ENCODE data around the gene UBE4B. TPM values are rescaled to one million over a fixed set of nuclear protein-coding genes. Genes with fewer than 3 reads are reported as not detected.

Gene UBE4B
- total RNA-seq, 2 experiments from 2014 or later, result 30.9 to 38.4 TPM

DNA sequence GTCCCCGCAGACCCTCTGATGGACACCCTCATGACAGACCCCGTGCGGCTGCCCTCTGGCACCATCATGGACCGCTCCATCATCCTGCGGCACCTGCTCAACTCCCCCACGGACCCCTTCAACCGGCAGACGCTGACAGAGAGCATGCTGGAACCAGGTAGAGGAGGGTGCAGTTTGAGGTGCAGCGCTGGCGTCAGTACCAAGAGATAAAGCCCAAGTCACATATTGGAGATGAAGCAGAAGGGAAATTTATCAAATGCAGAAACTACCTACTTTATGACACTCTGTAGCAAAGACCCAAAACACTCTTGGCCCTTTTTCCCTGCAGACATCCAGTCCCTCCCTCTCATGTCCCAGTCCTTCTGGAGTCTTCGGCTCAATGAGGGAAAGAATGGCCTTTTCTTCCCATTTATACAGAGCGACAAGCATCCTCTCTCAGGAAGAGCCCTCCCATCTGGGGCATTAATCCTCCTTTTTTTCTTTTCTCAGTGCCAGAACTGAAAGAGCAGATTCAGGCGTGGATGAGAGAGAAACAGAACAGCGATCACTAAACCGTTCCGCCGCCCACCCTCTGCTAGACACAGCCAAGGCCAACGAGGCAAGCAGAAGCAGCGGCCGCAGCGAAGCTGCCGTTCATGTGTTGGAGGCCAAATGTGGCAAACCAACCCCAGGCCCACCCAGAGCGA is 146.8 kb downstream of the UBE4B start:
- Mint-ChIP-seq H3K27me3 (no peaks in the 10 kb centered on the region), H3K4me1 (peaks cover 8% of the 10 kb centered on the region), H3K36me3 (ENCODE audit: low read depth) (peaks cover 30% of the 10 kb centered on the region), H3K4me3 (no peak overlapping the region), H3K9me3 (peaks cover 3% of the 10 kb centered on the region), H3K27ac (no peak overlapping the region)
- ChIA-PET POLR2A (no interaction called here), CTCF (interaction anchor here (1.8 kb wide), 1 partner anchor 31 kb away, joined by 6 read pairs; the partner anchor contains the start of gene KIF1B)
- no peak for DNase-seq

DNA sequence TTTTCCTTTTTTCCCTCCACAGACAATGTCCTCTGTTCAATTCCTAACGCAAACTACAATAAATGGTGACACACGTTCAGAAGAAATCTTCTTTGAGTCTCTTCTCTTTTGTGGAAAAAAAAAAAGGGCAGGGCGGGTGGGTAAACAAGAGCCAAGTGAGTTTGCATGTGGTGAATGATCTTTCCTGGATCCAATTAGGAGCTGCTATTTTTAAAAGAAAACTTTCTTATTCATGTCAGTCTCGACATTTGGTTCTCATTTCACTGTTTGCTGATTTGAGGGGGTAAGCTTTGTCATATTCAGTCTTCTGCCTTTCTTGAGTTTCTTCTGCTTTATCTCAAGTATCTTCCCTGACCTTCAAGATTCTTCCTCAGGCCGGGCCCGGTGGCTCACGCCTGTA is 148.4 kb downstream of the UBE4B start:
- POLR2A ChIA-PET, result no interaction called here
- no peak overlapping the region for H3K27ac Mint-ChIP-seq
- no peak overlapping the region for H3K4me3 Mint-ChIP-seq
- no peaks in the 10 kb centered on the region for H3K27me3 Mint-ChIP-seq
- CTCF ChIA-PET, result no interaction called here
- H3K9me3 Mint-ChIP-seq, result no peaks in the 10 kb centered on the region
- DNase-seq, result no peak
- no peaks in the 10 kb centered on the region for H3K4me1 Mint-ChIP-seq
- peaks cover 20% of the 10 kb centered on the region for H3K36me3 Mint-ChIP-seq (ENCODE audit: low read depth)

DNA sequence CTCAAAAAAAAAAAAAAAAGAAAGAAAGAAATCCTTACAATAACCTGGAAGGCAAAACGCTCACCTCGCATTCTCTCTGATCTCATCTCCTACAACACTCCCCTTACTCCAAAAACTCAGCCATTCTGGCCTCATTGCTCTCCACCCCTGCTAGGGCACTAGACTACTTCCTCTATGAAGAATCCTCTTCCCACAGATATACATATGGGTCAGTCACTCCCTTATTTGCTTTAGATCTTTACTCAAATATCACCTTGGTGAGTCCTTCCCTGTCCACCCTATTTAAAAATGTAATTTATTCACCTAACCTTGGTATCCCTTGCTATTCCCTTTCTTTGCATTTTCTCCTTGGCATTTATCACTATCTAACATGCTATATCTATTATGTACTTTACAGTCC is 153.0 kb downstream of the UBE4B start:
- no peak overlapping the region for H3K4me3 Mint-ChIP-seq
- ChIA-PET CTCF (interaction anchor here (1.6 kb wide), 1 partner anchor 24 kb away, joined by 4 read pairs; no protein-coding TSS in a partner anchor), POLR2A (no interaction called here)
- H3K9me3 Mint-ChIP-seq, result no peaks in the 10 kb centered on the region
- H3K4me1 Mint-ChIP-seq, result peaks cover 5% of the 10 kb centered on the region
- H3K36me3 Mint-ChIP-seq (ENCODE audit: low read depth), result peaks cover 6% of the 10 kb centered on the region
- H3K27ac Mint-ChIP-seq, result no peak overlapping the region
- no peak for DNase-seq
- H3K27me3 Mint-ChIP-seq, result no peaks in the 10 kb centered on the region

DNA sequence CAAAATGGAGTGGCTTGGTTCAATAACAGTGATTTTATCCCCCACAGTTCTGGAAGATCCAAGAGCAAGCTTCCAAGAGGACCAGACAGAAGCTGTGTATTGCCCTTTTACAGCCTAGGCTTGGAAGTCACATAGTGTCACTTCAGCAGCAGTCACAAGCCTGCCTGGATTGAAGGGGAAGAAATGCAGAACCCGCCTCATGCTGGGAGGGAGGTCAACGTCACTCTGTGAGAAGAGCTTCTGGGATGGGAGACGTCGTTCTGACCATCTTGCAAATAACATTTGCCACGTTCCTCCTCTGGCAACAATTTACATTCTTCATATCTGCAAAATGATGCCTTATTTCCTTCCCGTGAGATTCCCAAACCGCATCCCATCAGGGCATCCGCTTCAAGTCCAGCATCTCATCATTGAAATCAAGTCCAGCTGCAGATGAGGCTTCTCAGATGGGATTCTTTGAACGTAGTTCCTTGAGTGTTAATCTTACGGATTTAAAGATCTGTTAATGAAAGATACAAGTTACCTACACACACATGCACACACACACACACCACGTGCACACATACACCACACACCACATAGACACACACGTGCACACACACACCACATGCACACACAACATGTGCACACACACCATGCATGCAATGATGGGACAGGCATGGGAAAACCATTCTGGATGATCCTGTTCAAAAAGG is 153.7 kb downstream of the UBE4B start:
- Mint-ChIP-seq H3K36me3 (ENCODE audit: low read depth) (peaks cover 4% of the 10 kb centered on the region), H3K27ac (no peak overlapping the region), H3K27me3 (no peaks in the 10 kb centered on the region), H3K4me3 (no peak overlapping the region), H3K9me3 (no peaks in the 10 kb centered on the region), H3K4me1 (peaks cover 5% of the 10 kb centered on the region)
- ChIA-PET POLR2A (interaction anchor here (0.8 kb wide), 1 partner anchor 16 kb away, joined by 3 read pairs; no protein-coding TSS in a partner anchor), CTCF (interaction anchor here (0.6 kb wide), 1 partner anchor 197 kb away, joined by 3 read pairs; no protein-coding TSS in a partner anchor)
- peak; percentile 17 for DNase-seq

DNA sequence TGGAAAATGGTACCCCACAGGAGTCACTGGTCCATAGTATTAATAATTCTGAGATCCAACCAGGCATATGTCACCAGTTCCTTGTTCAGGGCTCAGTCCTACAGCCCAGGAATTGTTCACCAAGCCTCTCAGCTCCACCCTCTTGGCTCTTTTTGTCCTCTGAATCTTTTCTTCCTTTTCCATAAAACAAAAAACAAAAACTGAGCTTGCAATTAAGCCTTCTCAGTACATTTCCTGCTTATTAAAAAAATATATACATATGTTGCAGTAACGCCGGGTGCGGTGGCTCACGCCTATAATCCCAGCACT is 154.2 kb downstream of the UBE4B start:
- Mint-ChIP-seq H3K4me3 (no peak overlapping the region), H3K9me3 (no peaks in the 10 kb centered on the region), H3K4me1 (peaks cover 5% of the 10 kb centered on the region), H3K27ac (no peak overlapping the region), H3K36me3 (ENCODE audit: low read depth) (peaks cover 4% of the 10 kb centered on the region), H3K27me3 (no peaks in the 10 kb centered on the region)
- POLR2A ChIA-PET, result interaction anchor here (0.8 kb wide), 1 partner anchor 17 kb away, joined by 3 read pairs; no protein-coding TSS in a partner anchor
- no peak for DNase-seq
- CTCF ChIA-PET, result interaction anchor here (0.6 kb wide), 1 partner anchor 198 kb away, joined by 3 read pairs; no protein-coding TSS in a partner anchor

DNA sequence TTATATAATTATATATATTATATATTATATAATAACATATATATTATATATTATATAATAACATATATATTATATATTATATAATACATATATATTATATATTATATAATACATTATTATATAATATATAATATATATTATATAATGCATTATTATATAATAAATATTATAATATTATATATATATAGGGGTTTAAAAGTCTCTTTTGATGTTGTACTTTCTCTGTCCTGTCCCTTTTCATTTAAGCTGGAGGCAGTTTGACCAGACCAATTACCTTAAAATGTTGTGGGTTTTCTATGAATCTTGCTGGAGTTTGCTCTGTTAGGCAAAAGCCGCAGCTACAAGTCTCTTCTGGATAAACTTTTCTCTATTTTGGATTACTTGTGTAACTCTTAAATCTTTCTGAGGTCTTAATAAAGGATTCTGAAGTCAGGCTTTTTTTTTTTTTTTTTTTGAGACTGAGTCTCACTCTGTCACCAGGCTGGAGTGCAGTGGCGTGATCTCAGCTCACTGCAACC is 155.4 kb downstream of the UBE4B start:
- peaks cover 5% of the 10 kb centered on the region for H3K4me1 Mint-ChIP-seq
- no peaks in the 10 kb centered on the region for H3K36me3 Mint-ChIP-seq (ENCODE audit: low read depth)
- ChIA-PET CTCF (interaction anchor here (0.6 kb wide), 2 partner anchors 10 to 1406 kb away, joined by 3 read pairs; no protein-coding TSS in a partner anchor), POLR2A (interaction anchor here (0.6 kb wide), 1 partner anchor 1431 kb away, joined by 3 read pairs; no protein-coding TSS in a partner anchor)
- peaks cover under 1% of the 10 kb centered on the region for H3K27me3 Mint-ChIP-seq
- no peak for DNase-seq
- H3K9me3 Mint-ChIP-seq, result no peaks in the 10 kb centered on the region
- H3K27ac Mint-ChIP-seq, result no peak overlapping the region
- H3K4me3 Mint-ChIP-seq, result no peak overlapping the region

DNA sequence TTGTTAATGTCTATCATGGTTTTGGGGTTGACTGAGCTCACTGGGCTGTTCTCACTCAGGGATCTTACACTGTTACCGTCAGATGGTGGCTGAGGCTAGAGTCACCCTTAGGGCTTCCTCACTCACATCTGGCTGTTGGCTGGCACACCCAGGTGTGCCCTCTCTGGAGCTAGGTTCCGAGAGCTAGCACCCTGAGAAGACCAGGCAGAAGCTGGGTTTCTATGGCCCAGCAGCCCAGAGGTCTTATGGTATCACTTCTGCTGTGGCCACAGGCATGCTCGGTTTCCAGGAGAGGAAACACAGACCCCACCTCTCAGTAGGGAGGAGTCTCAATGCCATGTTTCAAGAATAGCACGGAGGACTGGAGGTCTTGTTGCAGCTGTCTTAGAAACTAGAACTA is 156.9 kb downstream of the UBE4B start:
- H3K27me3 Mint-ChIP-seq, result peaks cover 8% of the 10 kb centered on the region
- no peak overlapping the region for H3K4me3 Mint-ChIP-seq
- DNase-seq, result no peak
- H3K36me3 Mint-ChIP-seq (ENCODE audit: low read depth), result no peaks in the 10 kb centered on the region
- H3K9me3 Mint-ChIP-seq, result no peaks in the 10 kb centered on the region
- ChIA-PET POLR2A (no interaction called here), CTCF (interaction anchor here (1.3 to 2.4 kb wide), 2 partner anchors 20 to 24 kb away, joined by 3 to 9 read pairs; partner anchors contain the start of gene KIF1B)
- peaks cover 5% of the 10 kb centered on the region for H3K4me1 Mint-ChIP-seq
- no peak overlapping the region for H3K27ac Mint-ChIP-seq

DNA sequence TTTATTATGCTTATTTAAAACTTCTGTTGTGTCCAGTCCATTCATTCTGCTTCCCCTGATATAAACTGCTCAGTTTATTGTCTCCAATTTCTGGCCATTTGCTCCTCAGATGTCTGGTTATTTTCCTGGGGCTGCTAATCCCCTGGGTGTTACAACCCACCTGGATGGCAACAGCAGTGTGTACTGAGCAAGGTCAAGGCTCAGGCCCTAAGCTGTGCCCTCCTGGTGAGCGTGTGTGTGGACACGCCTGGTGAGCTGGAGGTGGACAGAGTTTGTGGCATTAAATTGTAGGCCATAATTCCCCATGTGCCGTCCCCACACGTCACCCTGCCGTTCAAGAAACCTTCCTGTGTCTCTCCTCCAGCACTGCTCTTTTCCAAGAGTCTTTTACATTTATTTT is 159.5 kb downstream of the UBE4B start:
- no peak for DNase-seq
- no peak overlapping the region for H3K27ac Mint-ChIP-seq
- ChIA-PET CTCF (interaction anchor here (1.6 kb wide), 1 partner anchor 18 kb away, joined by 7 read pairs; the partner anchor contains the start of gene KIF1B), POLR2A (no interaction called here)
- H3K4me3 Mint-ChIP-seq, result no peak overlapping the region
- no peaks in the 10 kb centered on the region for H3K9me3 Mint-ChIP-seq
- peaks cover 5% of the 10 kb centered on the region for H3K4me1 Mint-ChIP-seq
- peaks cover 15% of the 10 kb centered on the region for H3K27me3 Mint-ChIP-seq
- H3K36me3 Mint-ChIP-seq (ENCODE audit: low read depth), result no peaks in the 10 kb centered on the region

DNA sequence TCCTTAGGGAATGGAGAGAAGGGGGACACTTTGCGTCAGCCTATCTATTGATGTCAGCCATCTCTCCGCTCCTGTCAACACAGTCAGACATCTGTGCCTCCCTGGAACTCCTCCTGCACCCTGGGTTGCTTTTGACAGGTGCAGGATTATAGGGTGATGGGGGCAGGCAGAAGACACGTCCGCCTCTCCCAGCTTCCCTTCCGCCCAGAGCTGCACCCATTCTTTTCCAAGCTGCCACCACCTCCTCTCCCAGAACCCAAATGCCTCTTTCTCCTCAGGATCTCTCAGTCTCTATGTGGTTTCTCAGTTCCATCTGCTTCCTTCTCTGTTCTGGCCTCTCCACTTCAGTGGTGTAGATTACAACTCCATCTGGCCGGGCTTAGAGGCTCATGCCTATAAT is 160.5 kb downstream of the UBE4B start:
- peaks cover 18% of the 10 kb centered on the region for H3K27me3 Mint-ChIP-seq
- H3K36me3 Mint-ChIP-seq (ENCODE audit: low read depth), result no peaks in the 10 kb centered on the region
- peak overlapping the region; percentile 41 for H3K27ac Mint-ChIP-seq
- H3K4me3 Mint-ChIP-seq, result no peak overlapping the region
- no peaks in the 10 kb centered on the region for H3K9me3 Mint-ChIP-seq
- no peak for DNase-seq
- ChIA-PET POLR2A (no interaction called here), CTCF (interaction anchor here (1.6 kb wide), 1 partner anchor 17 kb away, joined by 7 read pairs; the partner anchor contains the start of gene KIF1B)
- peaks cover 5% of the 10 kb centered on the region for H3K4me1 Mint-ChIP-seq

DNA sequence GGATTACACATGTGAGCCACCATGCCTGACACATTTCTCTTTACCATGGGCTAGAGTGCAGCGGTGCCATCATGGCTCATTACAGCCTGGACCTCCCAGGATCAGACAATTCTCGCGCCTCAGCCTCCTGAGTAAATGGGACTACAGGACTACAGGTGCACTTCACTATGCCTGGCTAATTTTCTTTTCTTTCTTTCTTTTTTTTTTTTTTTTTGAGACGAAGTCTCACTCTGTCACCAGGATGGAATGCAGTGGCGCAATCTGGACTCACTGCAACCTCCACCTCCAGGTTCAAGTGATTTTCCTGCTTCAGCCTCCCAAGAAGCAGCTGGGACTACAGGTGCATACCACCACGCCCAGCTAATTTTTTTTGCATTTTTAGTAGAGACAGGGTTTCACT is 162.8 kb downstream of the UBE4B start:
- ChIA-PET CTCF (interaction anchor here (0.6 to 1.0 kb wide), 2 partner anchors 14 to 244 kb away, joined by 3 to 4 read pairs; no protein-coding TSS in a partner anchor), POLR2A (no interaction called here)
- Mint-ChIP-seq H3K4me3 (no peak overlapping the region), H3K36me3 (ENCODE audit: low read depth) (no peaks in the 10 kb centered on the region), H3K4me1 (no peaks in the 10 kb centered on the region), H3K27ac (no peak overlapping the region), H3K27me3 (peaks cover 19% of the 10 kb centered on the region), H3K9me3 (no peaks in the 10 kb centered on the region)
- DNase-seq, result no peak

DNA sequence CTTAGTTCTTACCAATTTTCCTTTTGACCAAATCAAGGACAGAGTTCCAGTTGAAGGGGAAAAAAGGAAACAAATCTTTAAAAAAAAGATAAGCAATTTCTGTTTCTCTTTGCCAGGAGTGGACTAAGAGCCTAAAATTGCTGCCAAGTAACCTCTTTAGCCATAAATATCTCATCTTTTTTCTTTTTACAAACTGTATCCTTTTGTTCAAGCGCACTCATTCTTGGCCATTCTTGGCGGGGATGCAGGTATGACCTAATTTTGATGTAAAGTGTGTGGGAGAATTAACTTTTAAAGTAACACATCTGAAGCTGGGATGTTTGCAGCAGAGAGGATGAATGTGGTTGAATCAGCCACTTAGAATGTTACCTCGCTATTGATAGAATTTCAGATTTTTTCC is 164.2 kb downstream of the UBE4B start:
- no peak overlapping the region for H3K27ac Mint-ChIP-seq
- H3K36me3 Mint-ChIP-seq (ENCODE audit: low read depth), result no peaks in the 10 kb centered on the region
- ChIA-PET POLR2A (no interaction called here), CTCF (no interaction called here)
- H3K9me3 Mint-ChIP-seq, result no peaks in the 10 kb centered on the region
- no peak overlapping the region for H3K4me3 Mint-ChIP-seq
- H3K4me1 Mint-ChIP-seq, result no peaks in the 10 kb centered on the region
- DNase-seq, result no peak
- peaks cover 23% of the 10 kb centered on the region for H3K27me3 Mint-ChIP-seq

DNA sequence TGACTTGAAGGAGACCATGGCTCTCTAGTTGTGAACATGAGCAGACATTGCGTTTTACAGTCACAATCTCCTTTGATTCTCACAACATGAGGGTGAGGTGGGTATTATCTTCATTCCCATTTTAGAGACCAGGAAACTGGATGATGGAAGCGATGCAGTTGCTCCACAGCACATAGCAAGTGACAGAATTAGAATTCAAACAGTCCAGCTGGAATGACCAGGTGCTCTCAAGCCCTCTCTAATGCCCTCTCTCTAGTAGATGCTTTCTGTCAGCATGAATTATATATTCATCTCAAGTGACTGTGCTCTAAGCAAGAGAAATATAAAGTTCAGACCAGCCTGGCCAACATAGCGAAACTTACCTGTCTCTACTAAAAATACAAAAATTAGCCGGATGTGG is 167.9 kb downstream of the UBE4B start:
- H3K4me3 Mint-ChIP-seq, result no peak overlapping the region
- H3K36me3 Mint-ChIP-seq (ENCODE audit: low read depth), result no peaks in the 10 kb centered on the region
- no peaks in the 10 kb centered on the region for H3K9me3 Mint-ChIP-seq
- POLR2A ChIA-PET, result no interaction called here
- DNase-seq, result no peak
- H3K4me1 Mint-ChIP-seq, result no peaks in the 10 kb centered on the region
- no peak overlapping the region for H3K27ac Mint-ChIP-seq
- H3K27me3 Mint-ChIP-seq, result peaks cover 15% of the 10 kb centered on the region
- CTCF ChIA-PET, result interaction anchor here (2.5 kb wide), 1 partner anchor 10 kb away, joined by 18 read pairs; the partner anchor contains the start of gene KIF1B

DNA sequence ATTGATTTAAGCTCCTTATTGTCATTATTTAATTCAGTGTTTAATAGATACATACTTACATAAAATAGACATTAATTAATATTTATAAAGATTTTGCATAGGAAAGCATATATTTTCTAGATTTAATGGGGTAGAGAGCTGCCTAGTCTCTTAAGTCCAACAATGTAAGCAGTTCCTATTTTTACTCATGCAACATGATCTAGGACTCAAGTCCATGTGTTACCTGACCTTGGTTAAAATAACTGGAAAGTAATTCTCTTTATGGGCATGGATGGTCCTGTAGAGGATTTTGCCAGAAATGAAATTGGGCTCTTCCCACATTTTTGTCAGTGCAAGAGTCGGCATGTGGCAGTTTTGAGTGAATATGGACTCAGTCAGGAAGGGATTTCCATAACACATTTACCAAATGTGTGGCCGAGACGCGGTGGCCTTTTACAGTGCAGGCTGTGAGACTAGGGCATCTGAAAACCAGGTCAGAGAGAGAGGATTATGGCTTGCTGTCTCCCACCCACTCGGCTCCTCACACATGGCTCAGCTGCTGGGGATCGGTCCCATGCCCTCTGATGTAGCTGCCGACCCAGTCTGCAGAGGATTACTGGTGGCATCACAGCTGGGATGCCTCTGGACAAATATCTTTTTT is 171.4 kb downstream of the UBE4B start:
- DNase-seq, result no peak
- ChIA-PET POLR2A (no interaction called here), CTCF (no interaction called here)
- H3K4me3 Mint-ChIP-seq, result no peak overlapping the region
- peaks cover under 1% of the 10 kb centered on the region for H3K4me1 Mint-ChIP-seq
- no peaks in the 10 kb centered on the region for H3K9me3 Mint-ChIP-seq
- H3K27me3 Mint-ChIP-seq, result peaks cover 6% of the 10 kb centered on the region
- no peak overlapping the region for H3K27ac Mint-ChIP-seq
- H3K36me3 Mint-ChIP-seq (ENCODE audit: low read depth), result no peaks in the 10 kb centered on the region
